Suprapubic skin (tissue), 4 donors: ENCODE measurements around the gene NVL. TPM values are rescaled to one million over a fixed set of nuclear protein-coding genes. Genes with fewer than 3 reads are reported as not detected.
"Not testable (repeated sequence)": the region's sequence is repeated elsewhere in the genome, so short reads cannot be mapped to it uniquely, and the experiment has no call there.

ENCODE experiments used
- DNase-seq, 2 donors: peaks; one replicate each; pipeline ENCODE4 v3.0.0-alpha.2; 2019; ENCODE audit warnings: low spot score in 2 of 2
- H3K27ac ChIP-seq: fragments of 200-600 bp; sonication (generic); one replicate; pipeline ENCODE4 v1.5.1; 2019
- H3K27me3 ChIP-seq: fragments of 200-600 bp; sonication (generic); one replicate; pipeline ENCODE4 v1.5.1; 2019
- H3K36me3 ChIP-seq: fragments of 200-600 bp; sonication (generic); one replicate; pipeline ENCODE4 v1.5.1; 2019
- H3K4me1 ChIP-seq: fragments of 200-600 bp; sonication (generic); one replicate; pipeline ENCODE4 v1.5.1; 2019
- H3K4me3 ChIP-seq: fragments of 200-600 bp; sonication (generic); one replicate; pipeline ENCODE4 v1.5.1; 2019; ENCODE audit warnings: mild to moderate bottlenecking
- H3K9me3 ChIP-seq: fragments of 200-600 bp; sonication (generic); one replicate; pipeline ENCODE4 v1.5.1; 2019
- EP300 ChIP-seq: sonication (generic); formaldehyde crosslinking; IDR thresholded peaks from one replicate; pipeline ENCODE4 v1.6.1; 2017; ENCODE audit warnings: antibody characterized with exemption
- POLR2A ChIP-seq, 2 donors: fragments of 450-650 bp; IDR thresholded peaks; one replicate each; pipeline ENCODE4 v1.6.1; 2017; ENCODE audit warnings: antibody characterized with exemption in 2 of 2, mild to moderate bottlenecking in 2 of 2, moderate library complexity in 2 of 2
- POLR2AphosphoS5 ChIP-seq, 3 donors: sonication (generic); formaldehyde crosslinking; IDR thresholded peaks; one replicate each; pipeline ENCODE4 v1.6.1; 2017; ENCODE audit warnings: antibody characterized with exemption in 3 of 3
- WGBS: methylation state at CpG from one replicate; pipeline ENCODE4 v1.1.5; 2018; 5-methylcytosine and 5-hydroxymethylcytosine counted together
- total RNA-seq, 4 donors: library from RNA; depleted of rRNA; stranded (reverse); fragments of >200 nt; gene quantifications; one replicate each; pipeline ENCODE4 v1.1.0, GENCODE V29; 2016
- TF ChIP-seq, protein P1 (sequence below), 2 donors: fragments of 200-600 bp in 1 of 2; fragments of 450-650 bp in 1 of 2; sonication (generic) in 1 of 2; IDR thresholded peaks; one replicate each; pipeline ENCODE4 v1.5.1; 2016 to 2019; ENCODE audit warnings: antibody characterized with exemption in 2 of 2, mild to moderate bottlenecking in 1 of 2, moderate library complexity in 1 of 2

NVL gene
- total RNA-seq, 4 donors from 2014 or later, result 31.7 to 86.4 (median 36.8) TPM

GRCh38 chr1:224211206-224211962 is 118.6 kb downstream of the NVL start:
- no peaks in the 10 kb centered on the region for H3K27me3 ChIP-seq
- no peaks in the 10 kb centered on the region for H3K9me3 ChIP-seq
- no peak overlapping the region for H3K4me3 ChIP-seq
- peaks cover 32% of the 10 kb centered on the region for H3K4me1 ChIP-seq
- peak overlapping the region; percentile 47 for H3K27ac ChIP-seq
- DNase-seq, result no peak
- 39% methylated on average over 4 of the region's 4 CpGs for WGBS
- H3K36me3 ChIP-seq, result no peaks in the 10 kb centered on the region
- TF ChIP-seq POLR2AphosphoS5 (IDR thresholded peaks at IDR 0.05) (no peak), EP300 (no peak), POLR2A (IDR thresholded peaks at IDR 0.05) (no peak)
- TF ChIP-seq, protein P1, sequence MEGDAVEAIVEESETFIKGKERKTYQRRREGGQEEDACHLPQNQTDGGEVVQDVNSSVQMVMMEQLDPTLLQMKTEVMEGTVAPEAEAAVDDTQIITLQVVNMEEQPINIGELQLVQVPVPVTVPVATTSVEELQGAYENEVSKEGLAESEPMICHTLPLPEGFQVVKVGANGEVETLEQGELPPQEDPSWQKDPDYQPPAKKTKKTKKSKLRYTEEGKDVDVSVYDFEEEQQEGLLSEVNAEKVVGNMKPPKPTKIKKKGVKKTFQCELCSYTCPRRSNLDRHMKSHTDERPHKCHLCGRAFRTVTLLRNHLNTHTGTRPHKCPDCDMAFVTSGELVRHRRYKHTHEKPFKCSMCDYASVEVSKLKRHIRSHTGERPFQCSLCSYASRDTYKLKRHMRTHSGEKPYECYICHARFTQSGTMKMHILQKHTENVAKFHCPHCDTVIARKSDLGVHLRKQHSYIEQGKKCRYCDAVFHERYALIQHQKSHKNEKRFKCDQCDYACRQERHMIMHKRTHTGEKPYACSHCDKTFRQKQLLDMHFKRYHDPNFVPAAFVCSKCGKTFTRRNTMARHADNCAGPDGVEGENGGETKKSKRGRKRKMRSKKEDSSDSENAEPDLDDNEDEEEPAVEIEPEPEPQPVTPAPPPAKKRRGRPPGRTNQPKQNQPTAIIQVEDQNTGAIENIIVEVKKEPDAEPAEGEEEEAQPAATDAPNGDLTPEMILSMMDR (IDR thresholded peaks at IDR 0.05), result no peak

DNA sequence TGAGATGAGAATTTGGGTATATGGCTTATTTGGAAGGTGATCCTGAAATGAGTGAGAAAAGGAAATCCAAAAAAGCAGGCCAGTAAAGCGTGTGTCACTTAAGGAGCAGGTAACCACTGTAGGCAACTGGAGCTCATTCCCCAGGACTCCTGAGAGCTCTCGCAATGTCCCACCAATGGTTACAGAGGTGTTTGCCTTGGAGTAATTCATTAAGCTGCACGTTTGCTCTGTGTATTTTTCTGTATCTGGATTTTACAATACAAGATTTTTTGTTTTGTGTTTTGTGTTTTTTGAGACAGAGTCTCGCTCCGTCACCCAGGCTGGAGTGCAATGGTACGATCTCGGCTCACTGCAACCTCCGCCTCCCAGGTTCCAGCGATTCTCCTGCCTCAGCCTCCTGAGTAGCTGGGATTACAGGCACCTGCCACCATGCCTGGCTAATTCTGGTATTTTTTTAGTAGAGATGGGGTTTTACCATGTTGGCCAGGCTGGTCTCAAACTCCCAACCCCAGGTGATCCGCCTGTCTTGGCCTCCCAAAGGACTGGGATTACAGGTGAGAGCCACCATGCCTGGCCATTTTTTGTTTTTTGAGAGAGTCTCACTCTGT is 123.9 kb downstream of the NVL start:
- H3K9me3 ChIP-seq, DNase-seq, H3K27me3 ChIP-seq, H3K36me3 ChIP-seq, H3K4me3 ChIP-seq: not testable (repeated sequence)
- Histone ChIP-seq H3K4me1 (peaks cover 48% of the 10 kb centered on the region), H3K27ac (peak overlapping the region; percentile 76)
- 81% methylated on average over 10 of the region's 10 CpGs for WGBS

DNA sequence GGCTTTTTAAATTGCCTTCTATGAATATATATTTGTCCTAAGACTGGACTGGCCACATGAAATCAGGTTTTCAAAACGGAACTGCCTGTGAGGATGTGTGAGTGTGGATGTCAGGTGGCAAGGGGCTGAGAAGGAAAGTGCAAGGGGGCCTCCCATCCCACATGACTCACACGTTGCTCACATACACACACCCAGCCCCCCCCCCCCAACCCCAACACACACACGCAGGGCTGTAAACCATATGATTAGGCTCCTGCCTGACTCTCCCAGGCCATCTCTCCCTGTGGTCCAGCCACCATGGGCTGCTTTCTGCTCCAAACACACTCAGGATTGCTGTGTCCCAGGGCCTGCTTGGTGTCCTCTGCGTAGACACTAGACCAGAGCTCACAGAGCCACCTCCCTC is 124.5 kb downstream of the NVL start:
- DNase-seq, result no peak
- WGBS, result 25% methylated on average over 2 of the region's 4 CpGs
- Histone ChIP-seq H3K9me3 (no peaks in the 10 kb centered on the region), H3K27ac (peak overlapping the region; percentile 76), H3K4me1 (peaks cover 46% of the 10 kb centered on the region), H3K4me3 (no peak overlapping the region), H3K36me3 (no peaks in the 10 kb centered on the region), H3K27me3 (no peaks in the 10 kb centered on the region)
- TF ChIP-seq POLR2AphosphoS5 (IDR thresholded peaks at IDR 0.05), result no peak
- TF ChIP-seq, protein P1 (IDR thresholded peaks at IDR 0.05), result no peak
- no peak for TF ChIP-seq EP300
- TF ChIP-seq POLR2A (IDR thresholded peaks at IDR 0.05), result no peak

GRCh38 chr1:224203243-224204016 is 126.5 kb downstream of the NVL start:
- H3K9me3 ChIP-seq, result no peaks in the 10 kb centered on the region
- H3K27ac ChIP-seq, result peak overlapping the region; percentile 73
- 40% methylated on average over 6 of the region's 8 CpGs for WGBS
- no peak for DNase-seq
- H3K4me3 ChIP-seq, result no peak overlapping the region
- H3K4me1 ChIP-seq, result peaks cover 58% of the 10 kb centered on the region
- TF ChIP-seq POLR2A (IDR thresholded peaks at IDR 0.05) (no peak), POLR2AphosphoS5 (IDR thresholded peaks at IDR 0.05) (no peak), EP300 (no peak)
- TF ChIP-seq, protein P1 (IDR thresholded peaks at IDR 0.05), result no peak
- no peaks in the 10 kb centered on the region for H3K36me3 ChIP-seq
- no peaks in the 10 kb centered on the region for H3K27me3 ChIP-seq

DNA sequence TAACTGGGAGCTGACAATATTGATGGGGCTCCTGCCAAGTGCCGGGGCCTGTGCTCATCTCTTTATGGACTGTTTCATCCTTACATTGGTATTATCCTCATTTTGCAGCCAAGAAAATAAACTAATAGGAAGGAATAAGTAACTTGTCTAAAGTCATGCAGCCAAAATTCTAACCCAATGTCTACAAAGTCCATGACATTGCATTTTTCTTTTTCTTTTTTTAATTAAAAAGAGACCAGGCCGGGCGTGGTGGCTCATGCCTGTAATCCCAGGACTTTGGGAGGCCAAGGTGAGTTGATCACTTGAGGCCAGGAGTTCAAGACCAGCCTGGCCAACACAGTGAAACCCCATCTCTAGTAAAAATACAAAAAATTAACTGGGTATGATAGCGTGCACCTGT is 128.1 kb downstream of the NVL start:
- WGBS, result 75% methylated on average over 4 of the region's 4 CpGs
- TF ChIP-seq POLR2A (IDR thresholded peaks at IDR 0.05), result no peak
- TF ChIP-seq, protein P1 (IDR thresholded peaks at IDR 0.05), result no peak
- no peak for TF ChIP-seq POLR2AphosphoS5 (IDR thresholded peaks at IDR 0.05)
- no peak for TF ChIP-seq EP300
- H3K36me3 ChIP-seq, result no peaks in the 10 kb centered on the region
- H3K27ac ChIP-seq, result peak overlapping the region; percentile 59
- H3K27me3 ChIP-seq, result no peaks in the 10 kb centered on the region
- H3K4me1 ChIP-seq, result peaks cover 70% of the 10 kb centered on the region
- H3K9me3 ChIP-seq, result no peaks in the 10 kb centered on the region
- DNase-seq, result no peak
- no peak overlapping the region for H3K4me3 ChIP-seq
